Right lobe of liver (tissue), 4 donors: ENCODE measurements around the gene CRYL1.

Experiments used
- CTCF ChIP-seq, 4 donors: fragments of 200-600 bp in 3 of 4; fragments of 450-650 bp in 1 of 4; IDR thresholded peaks; one replicate each; pipeline versions ENCODE4 v1.5.1 to v1.8.0; 2016 to 2022; ENCODE audit warnings: antibody characterized with exemption in 4 of 4, mild to moderate bottlenecking in 2 of 4
- POLR2A ChIP-seq: fragments of 450-650 bp; IDR thresholded peaks from one replicate; pipeline ENCODE4 v1.6.1; 2017; ENCODE audit warnings: antibody characterized with exemption, mild to moderate bottlenecking
- donor health status: DM: no; HTN: no; CAD: no.
- donor health status: DM: no; HTN: no; CAD: no.
- donor health status: DM: no; HTN: yes; CAD: no.

- TF ChIP-seq POLR2A, result no peak
- no peak for TF ChIP-seq CTCF (IDR thresholded peaks at IDR 0.05)
Measured at GRCh38 chr13:20425819-20426219, 99.8 kb downstream of the CRYL1 start.
